ENCODE measurements around the gene DIRAS1. TPM values are rescaled to one million over a fixed set of nuclear protein-coding genes. Genes with fewer than 3 reads are reported as not detected.

The DIRAS1 gene
- total and polyA plus RNA-seq, 2 of the 8 experiments (the other 6 are each of a cell fraction or from before 2014, with no cell fraction given), result 20.2 to 22.3 TPM

DNA sequence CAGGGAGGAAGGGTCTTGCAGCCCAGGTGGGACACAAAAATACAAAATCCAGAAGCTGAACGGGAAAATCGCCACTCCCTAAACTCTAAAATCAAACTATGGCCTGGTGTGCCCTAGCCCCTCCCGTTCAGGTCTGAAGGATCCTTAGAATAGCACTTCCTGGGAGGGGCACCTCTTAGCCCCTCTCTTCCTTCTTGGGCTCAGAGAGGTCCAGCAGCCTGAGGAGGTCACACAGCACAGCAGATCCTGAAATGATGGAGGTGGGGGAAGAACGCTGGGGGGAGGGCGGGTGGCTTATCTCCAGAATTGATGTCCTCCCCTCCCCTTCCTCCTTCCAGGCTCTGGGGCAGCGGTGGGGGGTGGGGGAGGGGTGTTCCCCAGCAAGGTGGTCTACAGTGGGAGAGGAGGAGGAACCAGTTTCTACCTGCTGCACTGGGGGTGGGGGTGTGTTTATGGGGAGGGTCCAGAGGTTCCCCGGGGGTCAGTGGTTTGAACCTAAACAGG is 1.9 kb downstream of the DIRAS1 start:
- no peak overlapping the region for H4K91ac ChIP-seq (replicated peaks; ENCODE audit: insufficient read length, low read length)
- H3K56ac ChIP-seq (replicated peaks; ENCODE audit: insufficient read length, low read depth, low read length), result no peak overlapping the region
- no peak overlapping the region for H3K27ac ChIP-seq (ENCODE audit: low read depth, low read length)
- H2BK120ac ChIP-seq (replicated peaks; ENCODE audit: low read depth, low read length), result no peak overlapping the region
- H3K23ac ChIP-seq (ENCODE audit: insufficient read length), result no peak overlapping the region
- no peak overlapping the region for H3K4ac ChIP-seq (replicated peaks; ENCODE audit: insufficient read length, low read depth, low read length)
- peaks cover 12% of the 10 kb centered on the region; the same call in 1 of the 2 replicates for H3K23me2 ChIP-seq (ENCODE audit: low read depth, low read length)
- 89% methylated on average over 4 of the region's 7 CpGs; no CpG with 5 or more reads in 1 of the 2 experiments for WGBS, 2 experiments (ENCODE audit: extremely low coverage in 1 of 2, insufficient coverage in 1 of 2, insufficient read length in 1 of 2, insufficient replicate concordance in 2 of 2, low coverage in 1 of 2, low lambda C conversion rate in 2 of 2, missing lambda C conversion rate in 1 of 2)
- H3K79me1 ChIP-seq (ENCODE audit: low read depth, low read length), result no peaks in the 10 kb centered on the region
- no peak overlapping the region for H4K5ac ChIP-seq (ENCODE audit: insufficient read length, low read depth, low read length)
- peak overlapping the region; percentile 80 to 94; a peak in 3 of 4 replicates for H3K4me2 ChIP-seq (ENCODE audit: insufficient read depth in 1 of 2, low read depth in 2 of 2, low read length in 2 of 2)
- ChIA-PET POLR2A (ENCODE audit: partially characterized antibody) (interaction anchor here (0.6 to 2.2 kb wide), 5 partner anchors 14 to 152 kb away, joined by 3 to 8 read pairs (median 3); no protein-coding TSS in a partner anchor), CTCF (ENCODE audit: partially characterized antibody) (interaction anchor here (1.0 kb wide), 1 partner anchor 64 kb away, joined by 3 read pairs; the partner anchor contains the start of gene SGTA)
- H2BK15ac ChIP-seq (ENCODE audit: low read length), result no peak overlapping the region
- DNase-seq (ENCODE audit: low read depth in 1 of 2, low spot score in 2 of 2) (no peak), FAIRE-seq (no peak)
- no peak overlapping the region for H2AK5ac ChIP-seq (ENCODE audit: low read depth, low read length)
- peak overlapping the region in 2 of 4 experiments; percentile 39 to 89; a peak in 2 of 8 replicates for H3K4me3 ChIP-seq (ENCODE audit: extremely low read depth in 1 of 4, insufficient read depth in 2 of 4, low read depth in 3 of 4, low read length in 4 of 4)
- peaks cover 0 to 7% (median 3%) of the 10 kb centered on the region in 4 experiments; a peak in 4 of 7 replicates for H3K27me3 ChIP-seq (replicated peaks in 1 of 4; ENCODE audit: control insufficient read depth in 3 of 4, extremely low read depth in 1 of 4, insufficient read depth in 3 of 4, low read length in 3 of 4)
- peaks cover 0 to 4% of the 10 kb centered on the region in 2 experiments for H4K20me1 ChIP-seq (replicated peaks in 1 of 2; ENCODE audit: control insufficient read depth in 1 of 2, insufficient read depth in 2 of 2, low read length in 2 of 2)
- H3K9ac ChIP-seq (replicated peaks in 1 of 4; ENCODE audit: extremely low read depth in 1 of 4, low read depth in 3 of 4, low read length in 3 of 4), result no peak overlapping the region
- no peak overlapping the region for H2AFZ ChIP-seq (ENCODE audit: low read length)
- H3K4me1 ChIP-seq (replicated peaks in 1 of 4; ENCODE audit: control insufficient read depth in 3 of 4, insufficient read depth in 4 of 4, low read length in 3 of 4), result peaks cover 0 to 15% (median 6%) of the 10 kb centered on the region in 4 experiments; a peak in 6 of 7 replicates
- H4K8ac ChIP-seq (ENCODE audit: extremely low read depth, insufficient read depth, low read length), result no peak overlapping the region; the same call in 1 of the 2 replicates
- peaks cover 0 to 17% (median 0%) of the 10 kb centered on the region in 4 experiments; a peak in 1 of 8 replicates for H3K36me3 ChIP-seq (ENCODE audit: control insufficient read depth in 2 of 4, insufficient read depth in 4 of 4, low read length in 3 of 4)
- no peak overlapping the region; the same call in 1 of the 2 replicates for H3K18ac ChIP-seq (ENCODE audit: extremely low read depth, low read length)
- no peaks in the 10 kb centered on the region for H3K79me2 ChIP-seq (ENCODE audit: control insufficient read depth in 1 of 2, insufficient read depth in 2 of 2, low read length in 2 of 2)
- H2BK5ac ChIP-seq (ENCODE audit: low read depth, low read length), result 0 out of 2 replicates have a peak overlapping the region, but pooled peaks have one; percentile 20
- peaks cover 9 to 17% of the 10 kb centered on the region in 2 experiments; a peak in 3 of 4 replicates for H3K9me3 ChIP-seq (ENCODE audit: insufficient read depth in 2 of 2, low read depth in 1 of 2, low read length in 1 of 2)
- 0 out of 2 replicates have a peak overlapping the region, but pooled peaks have one; percentile 4 for H2BK12ac ChIP-seq (ENCODE audit: low read depth, low read length)
- no peak overlapping the region for H2BK20ac ChIP-seq (ENCODE audit: low read length)
- H3K14ac ChIP-seq (ENCODE audit: insufficient read length), result no peak overlapping the region
- TF ChIP-seq NRF1 (IDR thresholded peaks at IDR 0.05; ENCODE audit: low read depth, low read length), result no peak

All from H1 (cell line).